ENCODE data around the gene ANKS1B.
"Not testable (repeated sequence)": the region's sequence is repeated elsewhere in the genome, so short reads cannot be mapped to it uniquely, and the experiment has no call there.

The ANKS1B gene

DNA sequence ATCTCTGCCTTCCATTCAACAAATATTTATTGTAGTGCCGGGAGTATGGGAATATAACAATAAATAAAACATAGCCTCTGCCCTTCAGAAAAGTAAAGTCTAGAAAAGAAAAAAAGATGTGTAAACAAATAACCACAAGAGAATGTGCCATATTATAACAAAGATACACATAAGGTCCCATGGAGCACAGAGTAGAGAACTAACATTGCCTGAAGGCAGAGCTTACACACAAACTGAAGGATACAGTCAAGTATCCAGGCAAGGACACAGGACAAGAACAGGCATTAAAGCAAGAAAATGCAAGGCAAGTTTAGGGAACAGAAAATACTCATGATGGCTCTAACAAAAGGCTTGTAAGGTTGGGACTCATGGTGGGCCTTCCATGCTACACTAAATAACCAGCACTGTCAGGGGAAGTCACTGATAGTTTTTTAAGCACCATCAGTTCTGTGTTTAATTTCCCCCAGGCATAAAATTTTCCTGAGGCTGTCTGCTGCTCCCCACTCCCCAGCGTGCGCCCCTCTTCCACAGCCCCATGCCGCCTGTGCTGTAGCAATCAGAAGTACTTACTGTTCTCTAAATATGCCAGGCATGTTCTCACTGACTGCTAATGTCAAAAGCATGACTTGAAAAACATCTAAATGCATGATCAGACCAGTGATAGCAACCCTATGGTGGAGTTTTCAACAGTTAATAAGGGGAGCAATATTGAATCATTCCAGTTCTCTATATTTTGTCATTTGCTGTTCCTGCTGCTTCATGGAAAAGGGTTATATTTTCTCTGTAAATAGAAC lies 77.8 kb downstream of the ANKS1B start:
- intact Hi-C loops (cut with DNase I) = no loop called here
- DNase-seq = no peak

DNA sequence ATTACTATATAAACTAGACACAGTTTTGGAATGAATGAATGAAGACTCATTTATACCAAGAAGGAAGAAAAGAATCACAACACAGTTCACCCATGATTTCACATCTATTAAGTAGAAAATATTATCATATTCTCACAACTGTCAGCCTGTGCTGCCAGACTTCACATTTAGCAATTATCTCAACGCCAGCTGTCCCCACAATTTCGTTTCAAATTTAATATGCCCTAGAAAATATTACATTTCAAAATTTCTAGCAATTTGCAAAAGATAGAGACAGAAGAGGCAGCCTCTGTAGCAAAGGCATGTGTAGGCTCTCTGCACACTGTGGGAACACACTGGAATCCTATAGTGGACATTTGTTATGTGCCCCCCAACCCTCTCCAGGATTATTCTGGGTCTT lies 83.6 kb downstream of the ANKS1B start:
- intact Hi-C loops (cut with DNase I) = no loop called here
- no peak for DNase-seq

DNA sequence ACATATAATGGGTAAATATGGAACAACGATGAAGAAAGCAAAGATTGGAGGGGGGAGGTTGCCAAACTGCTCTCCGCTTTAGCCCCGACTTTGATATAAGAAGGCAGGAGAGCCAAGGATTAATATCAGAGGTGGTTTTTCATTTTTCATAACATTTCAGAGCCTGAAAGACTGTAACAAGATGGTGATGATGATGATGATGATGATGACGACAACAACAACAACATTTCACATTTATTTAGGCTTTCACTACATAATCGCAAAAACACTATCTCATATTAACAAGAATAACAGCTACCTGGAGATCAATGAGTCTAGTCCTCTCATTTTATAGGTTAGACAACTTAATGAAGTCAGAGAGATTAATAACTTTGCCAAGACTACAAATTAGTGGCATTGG lies 86.1 kb downstream of the ANKS1B start:
- no peak for DNase-seq
- intact Hi-C loops (cut with DNase I) = no loop called here

DNA sequence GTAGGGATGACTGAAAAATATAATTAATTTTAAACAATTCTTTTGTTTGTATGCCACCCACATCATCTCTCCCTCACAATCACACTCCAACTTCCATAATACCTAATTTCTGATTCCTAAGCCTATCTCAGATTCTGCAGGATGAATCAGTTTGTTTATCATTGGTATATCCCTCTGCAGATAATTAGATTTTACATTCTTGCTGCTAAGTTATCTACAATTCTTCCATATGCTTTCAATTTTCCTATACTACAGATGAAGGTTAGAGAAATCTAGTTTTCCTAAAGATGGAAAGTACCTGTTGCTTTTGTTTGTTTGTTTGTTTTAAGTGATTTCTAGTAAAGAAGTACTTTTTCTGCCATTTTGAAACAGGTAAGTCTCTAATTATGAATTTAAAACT lies 105.3 kb downstream of the ANKS1B start:
- no peak for DNase-seq
- intact Hi-C loops (cut with DNase I) = no loop called here

DNA sequence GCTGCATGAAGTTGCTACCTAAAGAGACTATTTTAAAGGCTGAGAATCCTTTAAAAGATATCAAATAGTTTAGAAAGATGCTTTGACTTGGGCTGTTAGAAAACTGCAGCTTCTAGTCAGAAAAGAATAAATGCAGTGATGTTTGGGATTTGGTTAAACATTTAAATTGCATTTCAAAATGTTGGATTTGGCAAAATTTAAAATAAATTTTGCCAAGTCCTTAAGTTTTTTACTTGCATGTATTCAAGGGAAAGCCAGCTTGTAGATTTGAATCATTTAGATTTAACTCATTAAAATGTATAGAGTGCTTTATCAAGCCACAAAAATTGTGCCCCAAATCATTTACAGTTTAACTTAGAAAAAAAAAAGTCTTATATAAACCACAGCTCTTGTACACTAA lies 109.7 kb downstream of the ANKS1B start:
- no peak for DNase-seq
- intact Hi-C loops (cut with DNase I) = no loop called here

DNA sequence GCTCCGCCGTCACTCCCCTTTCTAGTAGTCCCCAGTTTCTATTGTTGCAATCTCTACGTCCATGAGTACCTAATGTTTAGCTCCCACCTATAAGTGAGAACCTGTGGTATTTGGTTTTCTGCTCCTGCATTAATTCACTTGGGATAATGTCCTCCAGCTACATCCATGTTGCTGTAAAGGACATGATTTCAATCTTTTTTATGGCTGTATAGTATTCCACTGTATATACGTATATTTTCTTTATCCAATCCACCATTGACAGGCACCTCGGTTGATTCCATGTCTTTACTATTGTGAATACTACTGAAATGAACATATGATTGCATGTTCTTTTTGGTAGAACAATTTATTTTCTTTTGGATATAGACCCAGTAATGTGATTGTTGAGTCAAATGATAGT lies 114.7 kb downstream of the ANKS1B start:
- intact Hi-C loops (cut with DNase I) = no loop called here
- DNase-seq = no peak

DNA sequence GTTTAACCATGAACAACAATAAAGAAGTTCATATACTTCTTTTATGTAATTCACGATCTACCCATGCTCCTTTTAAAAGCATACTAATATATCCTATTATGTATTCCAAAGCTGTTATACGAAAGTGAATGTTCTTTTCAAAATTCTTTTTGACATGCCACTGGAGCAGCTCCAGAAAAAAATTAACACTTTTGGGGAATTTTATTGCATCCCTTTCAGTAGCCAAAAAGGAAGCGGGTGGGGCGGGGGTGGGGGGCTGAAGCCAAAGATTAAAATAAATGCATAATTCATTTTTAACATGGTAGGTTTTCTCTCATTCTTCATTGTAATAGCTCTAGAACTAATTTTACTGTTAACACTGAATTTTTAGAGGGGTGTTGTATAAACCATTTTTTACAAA lies 123.0 kb downstream of the ANKS1B start:
- no peak for DNase-seq
- intact Hi-C loops (cut with DNase I) = no loop called here

DNA sequence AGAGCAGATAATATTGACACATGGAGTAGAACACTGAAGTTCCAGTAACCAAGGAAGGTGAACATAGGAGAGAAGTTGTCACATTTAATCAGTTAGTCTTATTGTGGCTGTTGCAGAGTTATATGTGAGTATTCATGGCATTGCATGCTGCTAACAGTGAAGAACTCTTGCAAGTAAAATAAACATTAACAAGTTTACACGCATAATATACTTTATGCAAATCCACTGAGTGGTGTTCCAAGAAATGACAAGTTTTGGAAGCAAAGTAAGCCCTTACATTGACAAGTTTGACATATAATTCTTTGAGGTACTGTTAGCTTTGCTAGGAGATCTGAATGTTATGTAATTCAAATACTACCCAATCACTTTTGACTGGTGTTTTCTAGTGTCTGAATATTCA lies 125.6 kb downstream of the ANKS1B start:
- no peak for DNase-seq
- intact Hi-C loops (cut with DNase I) = no loop called here

DNA sequence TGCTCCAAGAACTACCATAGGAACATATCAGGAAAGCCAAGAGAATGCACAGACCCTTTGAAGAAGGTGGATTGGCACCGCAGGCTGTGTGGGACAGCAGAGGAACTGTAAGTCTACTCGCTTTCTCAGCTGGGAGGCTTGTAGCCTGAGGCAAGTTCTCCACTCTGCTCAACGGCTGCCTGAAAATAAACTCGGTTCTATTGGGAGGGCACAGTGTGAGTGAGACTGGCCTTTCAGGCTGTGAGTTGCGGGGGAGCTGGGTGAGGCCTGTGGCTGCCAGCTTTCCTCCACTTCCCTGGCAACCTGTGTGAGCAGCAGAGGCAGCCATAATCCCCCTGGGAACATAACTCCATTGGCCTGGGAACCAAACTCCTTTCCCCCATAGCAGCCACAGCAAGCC lies 132.1 kb downstream of the ANKS1B start:
- intact Hi-C loops (cut with DNase I) = no loop called here
- no peak for DNase-seq

DNA sequence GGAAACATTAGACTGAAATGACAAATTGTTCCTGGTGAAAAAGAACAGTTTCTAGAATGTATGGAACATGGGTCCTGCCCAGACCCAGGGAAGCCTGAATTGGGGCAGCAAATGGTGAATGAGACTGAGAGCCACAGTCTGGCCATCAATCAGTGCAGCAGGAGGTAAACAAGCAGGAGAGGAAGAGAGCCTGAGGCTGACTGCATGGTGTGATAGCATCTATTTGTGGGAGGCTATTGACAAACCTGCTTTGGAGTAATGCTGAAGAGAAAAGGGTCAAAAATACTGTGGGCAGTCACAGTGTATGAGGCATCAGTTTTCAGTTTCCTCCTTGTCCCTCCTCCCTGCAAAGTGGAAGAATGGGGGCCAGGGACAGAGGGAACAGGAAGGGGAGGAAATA lies 136.8 kb downstream of the ANKS1B start:
- no peak for DNase-seq
- intact Hi-C loops (cut with DNase I) = no loop called here

DNA sequence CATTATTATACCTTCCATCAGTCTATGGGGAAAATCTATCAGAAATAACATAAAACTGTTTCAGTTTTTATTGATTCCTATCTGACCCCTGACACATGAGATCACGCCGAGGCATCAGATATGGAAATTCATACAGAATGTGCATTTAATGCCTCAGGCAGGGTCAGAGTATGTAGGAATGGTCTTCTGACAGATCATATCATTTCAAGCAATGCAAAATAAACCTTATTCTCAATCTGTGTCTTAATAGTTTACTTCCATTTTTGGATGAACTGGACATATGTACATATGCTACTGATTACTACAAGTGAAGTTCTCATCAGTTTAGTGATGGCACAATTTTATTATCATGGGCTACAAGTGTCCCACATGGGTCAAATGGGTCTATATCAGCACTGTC lies 150.0 kb downstream of the ANKS1B start:
- DNase-seq = no peak

DNA sequence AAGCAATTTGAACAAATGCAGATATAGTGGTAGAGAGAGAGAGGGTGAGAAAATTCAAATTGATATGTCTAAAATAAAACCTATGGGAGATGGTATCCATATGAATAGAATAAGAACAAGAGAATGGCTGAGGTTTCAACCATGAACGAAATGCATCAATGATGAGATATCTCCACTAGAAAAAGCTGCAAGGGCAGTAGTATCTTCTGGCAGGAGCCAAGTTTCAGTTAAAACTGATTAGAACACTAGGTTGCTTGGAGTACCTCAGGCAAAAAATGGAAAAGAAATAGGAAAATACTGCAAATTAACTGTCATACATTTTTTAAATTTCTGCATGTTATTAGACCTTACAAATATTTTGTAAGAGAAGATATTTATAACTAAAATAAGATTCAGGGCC lies 151.3 kb downstream of the ANKS1B start:
- DNase-seq = no peak
- intact Hi-C loops (cut with DNase I) = no loop called here

More for the DNA sequence above, 150.0 kb downstream of the ANKS1B start:
- intact Hi-C loops (cut with DNase I) = no loop called here

DNA sequence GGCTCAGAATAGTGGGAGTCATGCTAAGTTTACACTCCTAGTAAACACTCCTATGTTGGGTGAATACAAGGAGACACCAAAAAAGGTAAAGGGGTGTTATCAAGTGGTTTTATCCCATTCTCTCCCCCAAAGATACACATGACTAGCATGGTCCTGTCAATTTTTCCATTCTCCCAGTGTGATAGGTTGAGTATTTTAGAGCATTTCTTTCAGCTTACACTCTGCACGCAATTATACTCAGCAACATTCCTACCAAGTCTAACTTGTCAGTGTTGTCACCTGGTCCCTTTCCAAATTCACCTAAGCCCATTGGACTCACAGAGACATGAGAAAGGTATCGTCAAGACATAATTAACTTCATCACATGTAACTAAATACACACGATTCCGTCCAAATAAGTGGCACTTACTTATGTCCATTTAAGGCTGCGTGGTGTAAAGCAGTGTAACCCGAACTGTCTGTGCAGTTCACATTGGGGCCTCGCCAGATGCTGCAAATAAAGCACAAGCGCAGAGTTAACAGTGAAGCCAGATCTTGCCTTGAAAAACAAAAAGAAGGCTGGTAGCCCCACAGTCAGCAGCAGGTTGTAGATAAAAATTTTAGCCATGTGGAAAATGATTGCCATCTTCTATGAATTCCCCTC lies 159.7 kb downstream of the ANKS1B start:
- no peak for DNase-seq
- intact Hi-C loops (cut with DNase I) = no loop called here

DNA sequence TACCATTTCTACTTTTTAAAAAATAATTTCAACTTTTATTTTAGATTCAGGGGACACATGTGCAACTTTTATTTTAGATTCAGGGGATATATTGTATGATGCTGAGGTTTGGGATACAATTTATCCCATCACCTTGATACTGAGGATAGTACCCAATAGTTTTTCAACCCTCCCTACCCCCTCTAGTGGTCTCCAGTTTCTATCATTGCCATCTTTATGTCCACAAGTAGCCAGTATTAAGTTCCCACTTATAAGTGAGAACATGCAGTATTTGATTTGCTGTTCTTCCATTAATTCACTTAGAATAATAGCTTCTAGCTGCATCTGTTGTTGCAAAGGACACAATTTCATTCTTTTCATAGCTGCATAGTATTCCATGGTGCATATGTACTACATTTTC lies 162.5 kb downstream of the ANKS1B start:
- intact Hi-C loops (cut with DNase I) = no loop called here
- no peak for DNase-seq

DNA sequence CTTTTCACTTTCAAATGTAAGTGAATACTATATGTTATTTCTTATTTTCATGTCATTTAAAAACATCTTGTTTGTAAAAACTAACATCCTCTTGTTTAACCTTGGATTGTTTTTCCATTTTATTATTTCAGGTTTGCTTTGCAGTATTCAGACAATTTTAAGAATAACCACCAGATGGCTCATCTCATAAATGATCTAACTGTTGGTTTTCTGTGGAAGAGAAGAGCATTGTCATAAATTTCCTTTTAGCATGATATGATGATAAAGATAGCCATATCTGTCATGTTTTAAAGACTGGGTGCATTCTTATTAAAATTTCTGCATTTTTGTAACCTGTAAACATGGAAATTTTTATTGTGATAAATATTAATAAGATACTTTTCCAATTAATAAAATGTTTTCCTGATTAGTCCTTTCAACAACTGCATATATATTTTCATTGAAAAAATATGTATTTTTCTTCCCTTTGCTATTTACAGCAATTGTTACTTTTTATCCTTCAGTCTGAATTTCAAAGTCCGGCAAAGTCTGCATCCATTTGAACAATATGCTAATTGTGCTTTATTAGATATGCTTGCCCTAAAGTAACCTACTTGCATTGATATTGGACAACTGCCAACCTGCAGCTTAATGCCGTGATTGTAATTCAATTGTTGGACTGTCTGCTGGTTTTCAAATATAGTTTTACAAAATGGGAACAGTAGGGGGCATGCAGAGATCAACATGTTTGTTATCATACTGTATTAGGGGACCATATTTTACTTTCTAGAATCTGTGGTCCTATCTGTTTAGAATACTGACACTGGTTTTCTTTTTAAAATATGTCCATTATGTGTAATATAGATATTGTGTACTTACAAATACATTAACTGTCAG lies 173.8 kb downstream of the ANKS1B start:
- peak in 19 of 42 donors; percentile 5 to 65 (median 34) for DNase-seq
- intact Hi-C loops (cut with DNase I) = no loop called here

DNA sequence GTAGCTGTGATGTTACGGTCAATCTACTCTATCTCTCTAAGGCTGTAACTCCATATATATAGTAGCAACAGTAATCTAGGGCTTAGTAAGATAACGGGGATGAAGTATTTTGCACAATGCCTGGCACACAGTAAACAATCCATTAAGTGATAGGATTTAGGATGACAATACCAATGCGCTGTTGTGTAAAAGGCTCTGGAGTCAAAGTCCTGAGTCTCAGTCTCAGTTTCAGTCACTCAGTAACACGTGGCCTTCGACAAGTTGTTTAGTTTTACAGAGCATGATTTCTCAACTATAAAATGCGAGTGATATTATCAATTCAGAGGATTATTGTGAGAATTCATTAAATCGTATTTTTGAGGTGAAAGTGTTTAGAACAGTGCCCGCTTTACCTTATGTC lies 174.8 kb downstream of the ANKS1B start:
- no peak for DNase-seq
- intact Hi-C loops (cut with DNase I) = no loop called here

DNA sequence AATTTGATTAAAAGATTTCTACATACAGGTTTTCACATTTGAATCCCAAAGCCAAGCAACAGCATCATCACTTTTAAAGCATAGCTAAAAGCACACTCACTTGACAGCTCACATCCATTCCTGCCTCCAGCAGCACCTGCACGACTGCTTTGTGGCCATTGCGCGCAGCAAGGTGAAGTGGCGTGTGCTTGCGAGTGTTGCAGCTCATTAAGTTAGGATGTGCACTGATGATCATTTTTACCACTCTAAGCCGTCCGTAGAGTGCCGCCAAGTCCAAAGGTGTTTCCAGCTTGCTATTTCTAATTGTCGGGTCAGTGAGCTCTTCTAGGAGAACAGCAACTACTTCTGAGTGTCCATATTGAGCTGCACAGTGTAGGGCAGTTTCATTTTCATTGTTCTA lies 178.4 kb downstream of the ANKS1B start:
- intact Hi-C loops (cut with DNase I) = no loop called here
- DNase-seq = no peak

DNA sequence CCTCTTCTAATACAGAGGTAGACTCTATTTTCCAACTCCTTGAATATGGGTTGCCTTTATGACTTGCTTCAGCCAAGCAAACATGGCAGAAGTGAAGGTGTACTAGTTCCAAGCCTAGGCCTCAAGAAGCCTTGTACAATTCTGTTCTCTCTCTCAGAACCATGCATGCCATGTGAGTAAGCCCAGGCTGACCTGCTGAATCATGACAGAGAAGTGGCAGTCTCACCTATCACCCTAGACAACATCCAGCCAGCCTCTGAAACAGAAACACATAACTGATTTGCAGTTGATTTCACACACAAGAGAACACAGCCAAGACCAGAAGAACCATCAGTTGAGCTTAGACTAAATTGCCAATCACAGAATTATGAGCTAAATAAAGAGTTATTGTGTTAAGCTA lies 180.0 kb downstream of the ANKS1B start:
- DNase-seq = no peak
- intact Hi-C loops (cut with DNase I) = no loop called here

DNA sequence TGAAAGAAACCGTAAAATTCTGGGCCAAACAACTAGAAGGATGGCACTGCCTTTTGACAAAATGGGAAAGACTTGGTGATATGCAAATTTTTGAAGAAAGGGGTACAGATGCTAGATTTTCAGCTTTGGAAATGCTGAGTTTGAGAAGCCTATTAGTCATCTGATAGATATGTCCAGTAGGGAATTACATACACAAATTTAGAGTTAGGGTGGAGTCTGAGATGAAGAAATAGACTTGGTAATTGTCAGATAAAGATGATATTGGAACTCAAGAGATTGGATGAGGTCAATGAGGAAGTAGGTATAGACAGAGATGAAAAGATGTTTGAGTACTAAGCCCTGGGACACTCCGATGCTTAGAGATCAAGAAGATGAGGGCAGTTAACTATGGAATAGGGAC lies 184.1 kb downstream of the ANKS1B start:
- DNase-seq = no peak
- intact Hi-C loops (cut with DNase I) = no loop called here

DNA sequence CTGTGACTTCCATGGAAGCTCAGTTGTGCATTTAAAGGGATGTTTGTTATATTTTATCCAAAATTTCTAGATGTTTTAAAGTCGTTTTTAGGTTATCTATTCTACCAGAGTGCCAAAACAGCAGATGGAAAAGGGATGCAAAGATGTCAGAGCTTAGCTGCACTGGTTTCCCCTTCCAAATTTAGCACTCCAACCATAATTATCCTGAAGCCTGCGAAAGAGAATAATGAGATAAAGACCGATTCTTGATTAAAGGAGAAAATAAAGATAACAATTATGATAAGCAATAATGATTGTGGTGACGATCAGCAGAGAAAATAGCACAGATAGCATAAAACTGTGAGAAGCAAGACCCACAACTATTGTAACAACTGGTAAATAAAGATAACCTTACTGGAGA lies 186.8 kb downstream of the ANKS1B start:
- intact Hi-C loops (cut with DNase I); DNase-seq: not testable (repeated sequence)

All from head of caudate nucleus (tissue), 42 donors.